Lower lobe of right lung (tissue), 2 donors: ENCODE data around the gene OR9Q1. TPM values are rescaled to one million over a fixed set of nuclear protein-coding genes. Genes with fewer than 3 reads are reported as not detected.

Experiments used
- ATAC-seq, 2 donors: fragments of 200-7000 bp; cut with Tn5 transposase; one replicate each; pipeline ENCODE4 v1.9.1; 2020 to 2022; ENCODE audit warnings: mild to moderate bottlenecking in 2 of 2, moderate library complexity in 2 of 2
- DNase-seq: peaks from one replicate; pipeline ENCODE4 v3.0.0-alpha.2; 2020
- H3K27ac ChIP-seq: fragments of 200-600 bp; one replicate; pipeline ENCODE4 v1.8.0; 2022
- H3K27me3 ChIP-seq: fragments of 200-600 bp; one replicate; pipeline ENCODE4 v1.8.0; 2022; ENCODE audit warnings: low read depth
- H3K36me3 ChIP-seq: fragments of 200-600 bp; one replicate; pipeline ENCODE4 v1.8.0; 2022; ENCODE audit warnings: mild to moderate bottlenecking
- H3K4me1 ChIP-seq: fragments of 200-600 bp; one replicate; pipeline ENCODE4 v1.8.0; 2022
- H3K4me3 ChIP-seq: fragments of 200-600 bp; one replicate; pipeline ENCODE4 v1.8.0; 2022; ENCODE audit warnings: mild to moderate bottlenecking
- H3K9me3 ChIP-seq: fragments of 200-600 bp; one replicate; pipeline ENCODE4 v1.8.0; 2022
- CTCF ChIP-seq: fragments of 200-600 bp; IDR thresholded peaks from one replicate; pipeline ENCODE4 v1.8.0; 2022; ENCODE audit warnings: antibody characterized with exemption, mild to moderate bottlenecking
- intact Hi-C: fragments of 100-400 bp; cut with DNase I; formaldehyde crosslinking; loops from one replicate; pipeline ENCODE4 v1.11.0; 2022
- total RNA-seq: library from RNA; stranded (reverse); fragmentation: NEBNext Ultra II Directional; extraction: Animal tissue kit (Norgen Biotek cat#: 25700); gene quantifications from one replicate; pipeline ENCODE4 v1.2.1, GENCODE V29; 2021
- donor health status: DM: no; HTN: yes; CAD: no; lungs with severe emphysema.

Gene OR9Q1
- total RNA-seq, 1 donor from 2014 or later = not detected

GRCh38 chr11:58024601-58025091 lies 965 bp downstream of the OR9Q1 start:
- H3K4me3 ChIP-seq = peak overlapping the region; percentile 7
- intact Hi-C loops = no loop called here

GRCh38 chr11:58027341-58027740 lies 3.7 kb downstream of the OR9Q1 start:
- no peaks in the 10 kb centered on the region for H3K36me3 ChIP-seq
- no peak overlapping the region for H3K4me3 ChIP-seq
- DNase-seq (no peak), ATAC-seq (no peak)
- H3K27ac ChIP-seq = no peak overlapping the region
- intact Hi-C loops = no loop called here
- H3K27me3 ChIP-seq = no peaks in the 10 kb centered on the region
- no peak for TF ChIP-seq CTCF
- peaks cover 35% of the 10 kb centered on the region for H3K4me1 ChIP-seq
- H3K9me3 ChIP-seq = no peaks in the 10 kb centered on the region

More at GRCh38 chr11:58024601-58025091, 965 bp downstream of the OR9Q1 start:
- H3K4me1 ChIP-seq = peaks cover 32% of the 10 kb centered on the region
- no peaks in the 10 kb centered on the region for H3K36me3 ChIP-seq
- TF ChIP-seq CTCF = no peak
- peak overlapping the region; percentile 39 for H3K27ac ChIP-seq
- H3K9me3 ChIP-seq = no peaks in the 10 kb centered on the region
- peak; percentile 61 for DNase-seq
- peak; percentile 65 to 76 for ATAC-seq
- H3K27me3 ChIP-seq = no peaks in the 10 kb centered on the region

GRCh38 chr11:58028687-58029411 lies 5.2 kb downstream of the OR9Q1 start:
- DNase-seq (no peak), ATAC-seq (peak; percentile 52 to 71)
- Histone ChIP-seq H3K4me1 (peaks cover 34% of the 10 kb centered on the region), H3K27me3 (no peaks in the 10 kb centered on the region), H3K27ac (peak overlapping the region; percentile 59), H3K4me3 (no peak overlapping the region), H3K36me3 (no peaks in the 10 kb centered on the region), H3K9me3 (no peaks in the 10 kb centered on the region)
- intact Hi-C loops = no loop called here
- TF ChIP-seq CTCF = no peak

- DNase-seq = no peak
- Histone ChIP-seq H3K4me3 (no peak within 1 kb of the TSS), H3K9me3 (peaks cover 1% of the 10 kb centered on the region), H3K27ac (peak within 1 kb of the TSS; percentile 25), H3K36me3 (no peaks in the 10 kb centered on the region), H3K4me1 (peaks cover 19% of the 10 kb centered on the region), H3K27me3 (no peaks in the 10 kb centered on the region)
- no peak for TF ChIP-seq CTCF
- intact Hi-C loops = no loop called here
- ATAC-seq = no peak
Observed at GRCh38 chr11:58030653-58031052, 7.0 kb downstream of the OR9Q1 start, which contains the start of gene OR6Q1. Gene OR6Q1 (plus strand): TSS chr11:58030953. CDS start chr11:58030953, 0 bp downstream.

GRCh38 chr11:58034471-58034870 lies 10.8 kb downstream of the OR9Q1 start:
- DNase-seq = no peak
- no peak overlapping the region for H3K4me3 ChIP-seq
- intact Hi-C loops = no loop called here

More at GRCh38 chr11:58034471-58034870, 10.8 kb downstream of the OR9Q1 start:
- peaks cover 12% of the 10 kb centered on the region for H3K9me3 ChIP-seq
- H3K4me1 ChIP-seq = peaks cover 5% of the 10 kb centered on the region
- ATAC-seq = no peak
- H3K36me3 ChIP-seq = no peaks in the 10 kb centered on the region
- H3K27ac ChIP-seq = no peak overlapping the region
- no peaks in the 10 kb centered on the region for H3K27me3 ChIP-seq
- no peak for TF ChIP-seq CTCF
